Naive thymus-derived CD8-positive, alpha-beta T cell (primary cell): ENCODE data around the gene SH3GL3. TPM values are rescaled to one million over a fixed set of nuclear protein-coding genes. Genes with fewer than 3 reads are reported as not detected.

Source experiments
- ATAC-seq, 2 donors: fragments of 150-1000 bp; cut with Tn5 transposase in 1 of 2; sonication (Bioruptor Pico), chemical (Tn5 transposase) in 1 of 2; 1 replicate in 1 of 2; 2 replicates in 1 of 2; pipeline ENCODE4 v1.10.0; 2021; ENCODE audit warnings: mild to moderate bottlenecking in 2 of 2, moderate library complexity in 2 of 2
- POLR2A ChIA-PET: fragments of 350-600 bp; sonication (Branson Sonifier 250); formaldehyde crosslinking; loops from one replicate; lab custom pipeline; 2021; ENCODE audit warnings: antibody characterized with exemption; lab: Charles Lee
- DNase-seq, 10 donors: peaks; one replicate each; pipeline versions ENCODE4 v3.0.0 to v3.0.0-alpha.2; 2020 to 2022
- H3K27ac Mint-ChIP-seq, 10 donors: one replicate each; pipeline ENCODE4 v1.8.0; 2020 to 2022; ENCODE audit warnings: mild to moderate bottlenecking in 10 of 10, mixed read lengths in 10 of 10, moderate library complexity in 4 of 10, inconsistent platforms in 1 of 10
- H3K27me3 Mint-ChIP-seq, 5 donors: one replicate each; pipeline ENCODE4 v1.8.0; 2021 to 2022; ENCODE audit warnings: mixed read lengths in 5 of 5
- H3K36me3 Mint-ChIP-seq, 3 donors: one replicate each; pipeline ENCODE4 v1.8.0; 2020 to 2022; ENCODE audit warnings: mixed read lengths in 3 of 3, mild to moderate bottlenecking in 2 of 3, inconsistent platforms in 1 of 3
- H3K4me1 Mint-ChIP-seq, 4 donors: one replicate each; pipeline ENCODE4 v1.8.0; 2021 to 2022; ENCODE audit warnings: mixed read lengths in 4 of 4
- H3K4me3 Mint-ChIP-seq, 10 donors: one replicate each; pipeline ENCODE4 v1.8.0; 2020 to 2022; ENCODE audit warnings: mild to moderate bottlenecking in 10 of 10, mixed read lengths in 10 of 10, moderate library complexity in 6 of 10, inconsistent platforms in 1 of 10
- H3K9me3 Mint-ChIP-seq, 9 donors: one replicate each; pipeline ENCODE4 v1.8.0; 2020 to 2022; ENCODE audit warnings: mixed read lengths in 9 of 9, mild to moderate bottlenecking in 3 of 9, inconsistent platforms in 1 of 9, moderate library complexity in 1 of 9
- polyA plus RNA-seq, 3 donors: library from polyadenylated mRNA; unstranded; fragments of 300-500 nt; fragmentation: Illumina TruSeq; gene quantifications; one replicate each; pipeline ENCODE4 v1.2.3, GENCODE V29; 2021
- total RNA-seq, 8 experiments: library from RNA in 2 of 8; stranded (reverse) in 2 of 8; gene quantifications; one replicate each; pipeline ENCODE4 v1.2.3 and lab custom pipeline; 2021 to 2026

Gene SH3GL3
- total and polyA plus RNA-seq, 5 experiments from 2014 or later: not detected

DNA sequence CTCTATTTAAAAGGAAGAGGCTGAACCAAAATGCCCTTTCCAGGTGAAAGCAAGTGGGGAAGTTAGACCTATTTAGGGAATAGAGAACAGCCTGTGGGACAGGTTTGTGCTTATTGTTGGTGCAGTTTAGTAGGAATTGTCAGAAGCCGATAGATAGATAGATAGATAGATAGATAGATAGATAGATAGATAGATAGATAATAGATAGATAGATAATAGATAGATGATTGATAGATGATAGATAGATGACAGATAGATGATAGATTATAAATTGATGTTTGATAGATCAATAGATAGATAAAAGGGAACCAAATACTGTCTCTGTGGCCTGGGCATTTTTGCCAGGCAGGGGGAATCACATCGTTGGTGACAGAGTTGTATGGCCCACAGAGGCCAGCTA is 42.5 kb downstream of the SH3GL3 start:
- peaks cover 0 to 6% (median 4%) of the 10 kb centered on the region in 3 donors for H3K36me3 Mint-ChIP-seq
- DNase-seq (no peak), ATAC-seq (no peak)
- no peak overlapping the region for H3K27ac Mint-ChIP-seq
- POLR2A ChIA-PET: no interaction called here
- H3K9me3 Mint-ChIP-seq: peaks cover 0 to 12% (median 6%) of the 10 kb centered on the region in 9 donors
- no peaks in the 10 kb centered on the region for H3K4me1 Mint-ChIP-seq
- H3K4me3 Mint-ChIP-seq: no peak overlapping the region
- peaks cover 2 to 25% (median 8%) of the 10 kb centered on the region in 5 donors for H3K27me3 Mint-ChIP-seq

DNA sequence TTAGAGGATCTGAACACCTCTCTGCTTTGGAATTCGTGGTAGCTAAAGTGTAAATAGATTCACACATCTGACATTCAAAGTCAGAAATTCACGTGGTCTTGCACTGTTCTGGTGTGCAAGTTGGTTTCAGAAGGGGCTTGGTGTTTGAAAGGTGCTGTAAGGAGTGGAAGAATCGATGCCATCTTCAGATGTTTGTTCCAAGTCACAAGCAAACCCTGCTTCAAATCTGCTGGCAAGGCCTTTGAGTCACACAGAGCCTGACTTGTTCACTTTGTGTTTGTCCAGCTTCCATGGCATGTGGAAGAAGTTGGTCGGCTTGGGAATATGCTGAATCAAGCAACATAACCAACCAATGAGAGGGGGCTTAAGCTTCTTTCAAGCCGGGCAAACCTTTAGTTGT is 44.3 kb downstream of the SH3GL3 start:
- no peak overlapping the region for H3K4me3 Mint-ChIP-seq
- DNase-seq: no peak
- H3K4me1 Mint-ChIP-seq: no peaks in the 10 kb centered on the region
- POLR2A ChIA-PET: no interaction called here
- H3K27me3 Mint-ChIP-seq: peaks cover 3 to 26% (median 10%) of the 10 kb centered on the region in 5 donors
- peaks cover 0 to 12% (median 6%) of the 10 kb centered on the region in 9 donors for H3K9me3 Mint-ChIP-seq
- H3K36me3 Mint-ChIP-seq: peaks cover 0 to 6% (median 4%) of the 10 kb centered on the region in 3 donors
- ATAC-seq: no peak
- H3K27ac Mint-ChIP-seq: no peak overlapping the region

DNA sequence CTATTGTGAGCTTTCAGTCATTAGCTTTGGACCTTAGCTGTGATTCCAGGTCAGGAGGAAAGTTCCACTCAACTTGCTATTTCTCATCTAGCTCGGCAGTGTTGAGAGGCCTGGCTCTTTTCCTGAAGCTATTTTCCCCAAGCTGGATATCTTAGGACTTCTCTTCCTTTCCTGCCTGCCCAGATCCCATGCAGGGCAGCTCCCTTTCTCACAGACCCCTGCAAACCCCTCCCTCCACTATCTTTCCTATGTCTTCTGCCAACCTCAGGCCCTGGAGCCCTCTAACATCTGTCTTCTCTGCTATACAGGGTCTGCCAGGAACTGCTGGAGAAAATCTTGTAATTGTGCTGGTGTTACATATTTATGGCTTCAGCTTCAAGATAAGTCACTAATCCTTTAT is 49.6 kb downstream of the SH3GL3 start:
- peaks cover 0 to 7% (median 2%) of the 10 kb centered on the region in 5 donors for H3K27me3 Mint-ChIP-seq
- POLR2A ChIA-PET: no interaction called here
- no peak overlapping the region for H3K4me3 Mint-ChIP-seq
- H3K4me1 Mint-ChIP-seq: peaks cover 0 to 2% (median 0%) of the 10 kb centered on the region in 4 donors
- peaks cover 6 to 25% (median 15%) of the 10 kb centered on the region in 9 donors for H3K9me3 Mint-ChIP-seq
- DNase-seq: no peak
- no peak overlapping the region for H3K27ac Mint-ChIP-seq
- peaks cover 0 to 17% (median 7%) of the 10 kb centered on the region in 3 donors for H3K36me3 Mint-ChIP-seq
- no peak for ATAC-seq

DNA sequence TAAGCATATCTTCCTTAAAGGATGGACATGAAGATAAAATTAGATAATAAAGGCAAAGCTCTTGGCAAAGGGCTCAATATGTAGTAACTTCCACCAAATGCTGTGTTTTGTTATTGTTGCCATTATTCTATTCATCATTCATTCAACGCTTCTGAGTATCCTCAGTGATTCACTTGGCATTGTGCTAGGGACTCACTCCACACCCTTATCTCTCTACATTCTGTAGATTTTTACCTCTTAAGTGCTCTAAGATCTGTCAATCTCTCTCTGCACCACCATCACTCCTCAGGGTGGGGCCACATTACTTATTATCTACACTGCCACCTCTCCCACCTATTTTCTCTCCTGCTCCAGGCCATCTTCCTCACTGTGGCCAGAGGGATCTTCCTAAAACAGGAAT is 51.2 kb downstream of the SH3GL3 start:
- Mint-ChIP-seq H3K27me3 (peaks cover 0 to 7% (median 2%) of the 10 kb centered on the region in 5 donors), H3K9me3 (peaks cover 6 to 25% (median 15%) of the 10 kb centered on the region in 9 donors), H3K4me3 (no peak overlapping the region), H3K4me1 (peaks cover 0 to 2% (median 0%) of the 10 kb centered on the region in 4 donors), H3K27ac (no peak overlapping the region), H3K36me3 (peaks cover 0 to 17% (median 7%) of the 10 kb centered on the region in 3 donors)
- DNase-seq (no peak), ATAC-seq (no peak)
- POLR2A ChIA-PET: no interaction called here

DNA sequence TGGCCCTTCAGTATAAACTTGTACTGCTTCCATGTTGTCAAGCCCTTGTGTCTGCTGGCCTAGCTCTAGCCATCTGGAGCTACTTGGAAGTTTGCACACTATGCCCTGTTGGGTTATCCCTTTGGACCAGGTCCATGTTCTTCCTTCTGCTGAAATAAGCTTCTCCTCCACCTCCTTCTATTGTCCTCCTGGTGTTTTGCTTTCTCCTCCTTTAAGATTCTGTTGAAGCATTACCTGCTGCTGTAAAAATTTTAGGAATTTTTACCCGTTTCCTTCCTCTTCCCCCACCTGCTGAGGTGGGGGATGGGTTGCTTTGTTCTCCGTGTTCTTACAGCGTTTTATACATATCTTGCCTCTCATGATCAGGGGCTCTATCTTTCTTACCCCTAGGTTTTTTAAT is 51.7 kb downstream of the SH3GL3 start:
- DNase-seq (no peak), ATAC-seq (no peak)
- H3K36me3 Mint-ChIP-seq: peaks cover 0 to 17% (median 7%) of the 10 kb centered on the region in 3 donors
- H3K4me3 Mint-ChIP-seq: no peak overlapping the region
- peaks cover 0 to 2% (median 0%) of the 10 kb centered on the region in 4 donors for H3K4me1 Mint-ChIP-seq
- H3K27me3 Mint-ChIP-seq: peaks cover 0 to 7% (median 2%) of the 10 kb centered on the region in 5 donors
- no peak overlapping the region for H3K27ac Mint-ChIP-seq
- peaks cover 6 to 25% (median 15%) of the 10 kb centered on the region in 9 donors for H3K9me3 Mint-ChIP-seq
- POLR2A ChIA-PET: no interaction called here

DNA sequence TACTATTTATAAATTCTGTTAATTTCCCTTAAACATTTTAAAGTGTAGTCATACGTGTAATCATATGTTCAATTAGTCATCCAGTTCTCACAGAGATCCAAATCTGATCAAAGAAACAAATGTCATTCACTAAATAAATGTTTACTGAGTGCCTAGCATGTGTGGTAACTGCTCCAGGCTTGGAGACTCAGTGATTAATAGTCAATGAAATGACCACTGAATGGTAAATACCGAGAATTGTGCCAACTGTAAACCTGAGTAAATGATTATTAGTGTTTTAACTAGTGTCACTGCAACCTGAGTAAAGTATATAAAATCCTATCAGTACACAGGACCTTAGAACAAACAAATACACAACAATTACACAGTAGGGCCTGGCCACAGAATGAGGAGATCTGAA is 52.3 kb downstream of the SH3GL3 start:
- ATAC-seq (no peak), DNase-seq (no peak)
- Mint-ChIP-seq H3K36me3 (peaks cover 0 to 17% (median 7%) of the 10 kb centered on the region in 3 donors), H3K27ac (no peak overlapping the region), H3K4me1 (peaks cover 0 to 2% (median 0%) of the 10 kb centered on the region in 4 donors), H3K4me3 (no peak overlapping the region), H3K27me3 (peaks cover 0 to 7% (median 2%) of the 10 kb centered on the region in 5 donors), H3K9me3 (peaks cover 6 to 25% (median 15%) of the 10 kb centered on the region in 9 donors)
- POLR2A ChIA-PET: no interaction called here

DNA sequence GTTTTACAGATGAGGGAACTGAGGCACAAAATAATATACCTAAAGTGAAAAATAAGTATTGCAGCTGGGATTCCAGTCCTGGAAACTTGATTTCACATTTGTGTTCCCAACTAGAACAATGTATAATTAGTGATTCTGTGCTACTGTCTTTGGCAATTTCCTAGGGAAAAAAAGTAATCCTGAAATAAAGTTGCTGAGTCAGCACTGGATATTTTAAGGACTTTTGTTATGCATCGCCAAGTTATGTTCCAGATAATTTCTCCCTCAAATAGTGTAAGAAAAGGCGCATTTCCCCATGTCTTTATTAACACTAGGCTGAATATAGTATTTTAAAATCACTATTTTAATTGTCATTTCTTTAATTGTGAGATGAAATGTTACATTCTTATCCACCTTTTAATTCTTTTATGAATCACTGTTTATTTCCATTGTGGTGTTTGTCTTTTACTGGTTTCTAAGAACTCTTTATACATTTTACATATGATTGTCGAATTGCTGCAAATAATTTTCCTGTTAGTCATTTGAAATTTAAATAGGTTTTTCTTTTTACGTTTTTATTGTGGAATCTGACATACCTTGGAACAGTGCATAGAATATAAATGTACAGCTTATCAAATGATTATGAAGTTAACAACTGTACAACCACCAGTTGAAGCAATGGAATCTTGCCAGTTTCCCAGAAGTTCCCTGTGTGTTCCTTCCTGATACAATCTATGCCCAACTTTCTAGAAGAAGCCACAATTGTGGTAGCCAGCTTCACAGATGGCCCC is 56.6 kb downstream of the SH3GL3 start:
- no peak overlapping the region for H3K27ac Mint-ChIP-seq
- peaks cover 0 to 2% (median 0%) of the 10 kb centered on the region in 4 donors for H3K4me1 Mint-ChIP-seq
- H3K36me3 Mint-ChIP-seq: peaks cover 0 to 4% (median 2%) of the 10 kb centered on the region in 3 donors
- POLR2A ChIA-PET: no interaction called here
- ATAC-seq (no peak), DNase-seq (no peak)
- H3K4me3 Mint-ChIP-seq: no peak overlapping the region
- H3K9me3 Mint-ChIP-seq: peaks cover 0 to 7% (median 3%) of the 10 kb centered on the region in 9 donors
- H3K27me3 Mint-ChIP-seq: peaks cover 0 to 4% (median 1%) of the 10 kb centered on the region in 5 donors

DNA sequence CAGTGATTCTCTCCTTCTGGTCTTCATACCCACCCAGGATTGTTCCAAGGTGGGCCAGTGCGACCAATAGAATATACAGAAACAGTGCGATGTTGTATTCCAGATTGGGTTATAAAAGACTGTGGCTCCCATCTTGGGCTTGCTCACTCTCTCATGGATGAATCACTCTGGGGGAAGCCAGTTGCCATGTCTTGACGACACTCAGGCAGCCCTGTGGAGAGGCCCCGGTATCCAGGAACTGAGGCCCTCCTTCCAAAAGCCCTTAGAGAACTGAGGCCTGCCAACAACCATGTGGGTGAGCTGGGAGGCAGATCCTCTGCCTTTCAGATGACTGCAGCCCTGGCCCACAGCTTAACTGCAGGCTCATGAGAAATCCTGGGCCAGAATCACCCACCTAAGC is 57.2 kb downstream of the SH3GL3 start:
- H3K36me3 Mint-ChIP-seq: no peaks in the 10 kb centered on the region
- peaks cover 0 to 10% (median 1%) of the 10 kb centered on the region in 5 donors for H3K27me3 Mint-ChIP-seq
- DNase-seq (no peak), ATAC-seq (no peak)
- H3K4me1 Mint-ChIP-seq: peaks cover 0 to 2% (median 0%) of the 10 kb centered on the region in 4 donors
- POLR2A ChIA-PET: no interaction called here
- peaks cover 0 to 5% (median 0%) of the 10 kb centered on the region in 9 donors for H3K9me3 Mint-ChIP-seq
- no peak overlapping the region for H3K4me3 Mint-ChIP-seq
- H3K27ac Mint-ChIP-seq: no peak overlapping the region

DNA sequence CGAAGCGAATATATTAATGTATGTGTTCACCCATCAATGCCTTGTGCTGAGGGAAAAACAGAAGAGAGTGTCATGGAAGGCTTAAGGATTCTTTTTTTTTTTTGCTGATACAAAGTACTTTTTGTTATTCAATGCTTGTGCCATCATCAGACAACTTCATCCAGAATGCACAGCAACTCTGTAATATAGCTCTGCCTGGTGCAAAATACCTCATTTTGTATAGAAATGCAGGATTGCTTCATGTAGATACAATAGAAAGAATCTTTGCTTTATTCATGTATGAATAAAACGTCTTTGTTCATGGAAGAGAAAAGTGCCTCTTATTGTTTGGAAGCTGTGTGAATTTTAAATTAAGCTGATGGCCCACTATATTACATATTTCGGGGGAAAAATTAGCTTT is 62.9 kb downstream of the SH3GL3 start:
- no peak overlapping the region for H3K4me3 Mint-ChIP-seq
- no peaks in the 10 kb centered on the region for H3K36me3 Mint-ChIP-seq
- H3K4me1 Mint-ChIP-seq: no peaks in the 10 kb centered on the region
- H3K27me3 Mint-ChIP-seq: peaks cover 0 to 10% (median 7%) of the 10 kb centered on the region in 5 donors
- no peak for DNase-seq
- no peak for ATAC-seq
- POLR2A ChIA-PET: no interaction called here
- H3K27ac Mint-ChIP-seq: no peak overlapping the region
- H3K9me3 Mint-ChIP-seq: no peaks in the 10 kb centered on the region

DNA sequence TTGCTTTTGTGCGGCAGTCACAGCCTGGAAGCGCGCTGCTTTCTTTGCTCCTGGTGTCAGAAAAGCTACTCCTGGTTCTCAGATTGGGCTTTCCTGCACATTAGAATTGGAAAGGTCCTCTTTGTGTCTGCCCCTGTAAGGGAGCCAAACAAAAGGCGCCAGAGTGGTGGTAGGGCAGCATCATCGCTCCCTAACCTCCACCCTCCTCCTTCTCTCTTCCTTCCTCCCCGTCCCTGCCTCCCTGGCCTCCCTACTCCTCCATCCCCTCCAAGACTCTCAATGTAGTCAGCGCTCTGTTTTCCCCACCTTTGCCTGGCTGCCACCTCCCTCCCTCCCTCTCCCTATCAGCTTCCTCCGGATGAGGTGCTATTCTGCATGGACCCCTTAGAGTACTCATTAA is 65.3 kb downstream of the SH3GL3 start:
- no peak overlapping the region for H3K27ac Mint-ChIP-seq
- ATAC-seq (no peak), DNase-seq (no peak)
- H3K27me3 Mint-ChIP-seq: peaks cover 0 to 13% (median 7%) of the 10 kb centered on the region in 5 donors
- H3K36me3 Mint-ChIP-seq: no peaks in the 10 kb centered on the region
- peaks cover 0 to 9% (median 0%) of the 10 kb centered on the region in 9 donors for H3K9me3 Mint-ChIP-seq
- H3K4me3 Mint-ChIP-seq: no peak overlapping the region
- POLR2A ChIA-PET: no interaction called here
- no peaks in the 10 kb centered on the region for H3K4me1 Mint-ChIP-seq

DNA sequence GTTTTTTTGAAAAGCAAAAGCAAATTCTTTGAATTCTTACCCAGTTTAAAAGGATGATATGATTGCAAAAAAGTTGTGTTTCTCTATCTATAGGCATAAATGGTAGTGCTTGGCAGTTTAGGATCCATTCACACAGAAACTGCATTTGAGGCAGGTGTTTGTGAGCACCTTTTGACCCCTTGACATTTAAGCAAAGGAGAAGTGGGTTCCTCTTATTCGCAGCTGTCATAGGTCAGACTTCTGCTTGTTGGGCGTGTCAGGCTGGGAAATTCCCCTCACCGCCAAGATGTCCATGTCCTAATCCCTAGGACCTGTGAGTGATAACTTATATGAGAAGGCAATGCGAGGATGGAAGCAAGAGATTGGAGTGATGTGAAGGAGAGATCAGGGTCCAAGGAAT is 67.4 kb downstream of the SH3GL3 start:
- ATAC-seq (no peak), DNase-seq (no peak)
- POLR2A ChIA-PET: no interaction called here
- Mint-ChIP-seq H3K27me3 (peaks cover 0 to 16% (median 6%) of the 10 kb centered on the region in 5 donors), H3K27ac (no peak overlapping the region), H3K9me3 (peaks cover 0 to 9% (median 0%) of the 10 kb centered on the region in 9 donors), H3K4me3 (no peak overlapping the region), H3K36me3 (no peaks in the 10 kb centered on the region), H3K4me1 (no peaks in the 10 kb centered on the region)

DNA sequence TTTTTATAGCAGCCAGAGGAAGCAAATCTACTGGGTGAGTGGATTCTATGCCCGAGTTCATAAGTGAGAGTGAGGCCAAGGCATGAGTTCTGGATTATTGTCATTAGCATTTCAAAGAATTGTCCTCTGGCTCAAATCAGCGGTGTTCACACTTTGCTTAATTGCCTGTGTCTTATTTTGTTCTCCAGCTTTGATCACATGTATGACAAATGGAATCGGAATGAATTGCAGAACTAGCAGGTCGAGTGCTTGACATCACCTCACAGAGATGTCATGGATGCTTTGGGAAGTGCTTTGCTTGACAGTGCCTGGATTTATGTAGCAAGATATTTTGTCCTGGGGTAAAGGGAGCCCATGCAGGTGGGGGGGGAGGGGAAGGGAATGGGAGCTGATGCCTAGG is 68.0 kb downstream of the SH3GL3 start:
- Mint-ChIP-seq H3K4me3 (no peak overlapping the region), H3K36me3 (no peaks in the 10 kb centered on the region), H3K27ac (no peak overlapping the region), H3K4me1 (no peaks in the 10 kb centered on the region), H3K9me3 (peaks cover 0 to 9% (median 0%) of the 10 kb centered on the region in 9 donors), H3K27me3 (peaks cover 0 to 16% (median 5%) of the 10 kb centered on the region in 5 donors)
- no peak for ATAC-seq
- POLR2A ChIA-PET: no interaction called here
- DNase-seq: no peak

DNA sequence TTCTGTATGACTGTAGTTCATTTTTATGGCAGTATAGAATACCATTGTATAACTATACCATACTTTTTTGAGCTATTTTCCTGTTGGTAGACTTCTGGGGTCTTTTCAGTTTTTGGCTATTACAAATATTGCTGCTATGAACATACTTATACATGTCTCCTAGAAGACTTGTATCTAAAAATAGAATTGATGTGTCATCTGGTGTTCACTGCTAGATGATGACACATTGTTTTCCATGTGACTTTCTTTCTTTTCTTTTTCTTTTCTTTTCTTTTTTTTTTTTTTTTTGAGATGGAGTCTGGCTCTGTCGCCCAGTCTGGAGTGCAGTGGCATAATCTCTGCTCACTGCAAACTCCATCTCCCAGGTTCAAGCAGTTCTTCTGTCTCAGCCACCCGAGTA is 69.8 kb downstream of the SH3GL3 start:
- Mint-ChIP-seq H3K9me3 (peaks cover 0 to 9% (median 0%) of the 10 kb centered on the region in 9 donors), H3K4me1 (no peaks in the 10 kb centered on the region), H3K4me3 (no peak overlapping the region), H3K27ac (no peak overlapping the region), H3K27me3 (peaks cover 3 to 31% (median 8%) of the 10 kb centered on the region in 5 donors), H3K36me3 (no peaks in the 10 kb centered on the region)
- no peak for ATAC-seq
- DNase-seq: no peak
- POLR2A ChIA-PET: no interaction called here
